Endothelial cell of umbilical vein (primary cell): ENCODE results near the gene NAP1L5. TPM values are rescaled to one million over a fixed set of nuclear protein-coding genes. Genes with fewer than 3 reads are reported as not detected.

ENCODE experiments used
- BruUV-seq: library from RNA; stranded (reverse); fragments of 400-500 nt; replicated peaks from 2 replicates; lab custom pipeline; 2021; lab: Mats Ljungman, UMichigan
- CTCF ChIA-PET: fragments of 300-600, 350-600 bp; sonication (Branson Sonifier 250); formaldehyde crosslinking; loops from one replicate; lab custom pipeline; 2021; ENCODE audit warnings: antibody characterized with exemption, inconsistent platforms; lab: Charles Lee
- POLR2A ChIA-PET: fragments of 300-600, 350-600 bp; sonication (Branson Sonifier 250); formaldehyde crosslinking; loops from one replicate; lab custom pipeline; 2021; ENCODE audit warnings: antibody characterized with exemption, inconsistent platforms; lab: Charles Lee
- DNase-seq: peaks from one replicate; pipeline ENCODE4 v3.0.0-alpha.2; 2011; ENCODE audit warnings: low read depth, low spot score
- FAIRE-seq: peaks from 2 replicates; lab custom pipeline; 2011; peaks lifted over from hg19 to GRCh38; lab: Jason Lieb, UNC
- H2AFZ ChIP-seq: 2 replicates; pipeline ENCODE4 v1.6.0; 2012; ENCODE audit warnings: low read depth, low read length, control low read depth, inconsistent platforms
- H3K27ac ChIP-seq: 2 replicates; pipeline ENCODE4 v1.5.1; 2011; ENCODE audit warnings: low read depth, mild to moderate bottlenecking, control low read depth, low read length, moderate library complexity; ENCODE audit not compliant: insufficient read depth
- H3K27me3 ChIP-seq, 2 experiments: 2 replicates each; pipeline versions ENCODE4 v1.6.0 to v1.6.1; 2011; ENCODE audit warnings: low read length in 2 of 2, mixed read lengths in 1 of 2; ENCODE audit not compliant: control insufficient read depth in 2 of 2, insufficient read depth in 2 of 2
- H3K36me3 ChIP-seq, 2 experiments: 2 replicates in 1 of 2; 3 replicates in 1 of 2; pipeline ENCODE4 v1.5.1; 2011; ENCODE audit warnings: low read length in 2 of 2, mild to moderate bottlenecking in 1 of 2, moderate library complexity in 1 of 2; ENCODE audit not compliant: control insufficient read depth in 2 of 2, insufficient read depth in 2 of 2; ENCODE audit errors: extremely low read depth in 1 of 2
- H3K4me1 ChIP-seq: 3 replicates; pipeline ENCODE4 v1.5.1; 2011; ENCODE audit warnings: mild to moderate bottlenecking, low read length; ENCODE audit not compliant: control insufficient read depth, insufficient read depth; ENCODE audit errors: extremely low read depth
- H3K4me2 ChIP-seq: 2 replicates; pipeline ENCODE4 v1.6.1; 2011; ENCODE audit warnings: low read length, control low read depth, mixed read lengths; ENCODE audit not compliant: insufficient read depth
- H3K4me3 ChIP-seq, 3 experiments: fragments of 200-600 bp in 1 of 3; sonication (generic), shearing (Covaris generic) in 1 of 3; replicated peaks in 1 of 3; 2 replicates each; pipeline ENCODE4 v1.5.1; 2011 to 2016; ENCODE audit warnings: control low read depth in 3 of 3, low read length in 3 of 3, mild to moderate bottlenecking in 2 of 3, inconsistent platforms in 1 of 3, low read depth in 1 of 3, moderate library complexity in 1 of 3; ENCODE audit not compliant: insufficient read depth in 1 of 3
- H3K79me2 ChIP-seq: 2 replicates; pipeline ENCODE4 v1.6.0; 2012; ENCODE audit warnings: low read length, inconsistent platforms; ENCODE audit not compliant: control insufficient read depth, insufficient read depth
- H3K9ac ChIP-seq: replicated peaks from 2 replicates; pipeline ENCODE3; 2011; ENCODE audit warnings: low read length, control low read depth; ENCODE audit not compliant: insufficient read depth; ENCODE audit errors: extremely low read depth
- H3K9me1 ChIP-seq: replicated peaks from 3 replicates; pipeline ENCODE4 v1.6.0; 2011; ENCODE audit warnings: mild to moderate bottlenecking, low read length; ENCODE audit not compliant: control insufficient read depth, insufficient read depth; ENCODE audit errors: extremely low read depth
- H3K9me3 ChIP-seq: replicated peaks from 2 replicates; pipeline ENCODE4 v1.5.1; 2012; ENCODE audit warnings: low read length, inconsistent platforms; ENCODE audit not compliant: control insufficient read depth, insufficient read depth
- H4K20me1 ChIP-seq: replicated peaks from 2 replicates; pipeline ENCODE3; 2011; ENCODE audit warnings: mild to moderate bottlenecking, low read length; ENCODE audit not compliant: control insufficient read depth, insufficient read depth; ENCODE audit errors: extremely low read depth
- EZH2 ChIP-seq: IDR thresholded peaks from 2 replicates; pipeline ENCODE4 v1.6.1; 2012; ENCODE audit warnings: borderline replicate concordance, low read depth, mild to moderate bottlenecking, moderate library complexity, low read length, inconsistent platforms; ENCODE audit not compliant: severe bottlenecking
- FOS ChIP-seq: IDR thresholded peaks from 2 replicates; pipeline ENCODE4 v1.6.1; 2011; ENCODE audit warnings: mild to moderate bottlenecking, low read length, moderate library complexity, borderline replicate concordance; ENCODE audit not compliant: insufficient read depth
- GATA2 ChIP-seq: IDR thresholded peaks from 2 replicates; pipeline ENCODE4 v1.7.0; 2011; ENCODE audit warnings: low read depth, mild to moderate bottlenecking, moderate library complexity, mixed read lengths, low read length; ENCODE audit not compliant: insufficient read length, insufficient read depth
- JUN ChIP-seq: IDR thresholded peaks from 2 replicates; pipeline ENCODE4 v1.6.1; 2011; ENCODE audit warnings: borderline replicate concordance, low read depth; ENCODE audit not compliant: insufficient read length, insufficient read depth
- POLR2A ChIP-seq: IDR thresholded peaks from 2 replicates; pipeline ENCODE4 v1.6.1; 2012; ENCODE audit warnings: low read depth, mild to moderate bottlenecking, control low read depth, low read length
- dilution Hi-C: fragments of 300-500 bp; cut with MboI; formaldehyde crosslinking; loops from one replicate; pipeline ENCODE4 v1.15.0; 2019; ENCODE audit warnings: low sequenced_read_pairs; ENCODE audit not compliant: extremely low pct_ligation_motif_present
- intact Hi-C: fragments of 100-400 bp; cut with micrococcal nuclease; formaldehyde crosslinking; loops from one replicate; pipeline ENCODE4 v1.10.0; 2022
- polyA plus RNA-seq, 4 experiments: library from polyadenylated mRNA; depleted of rRNA in 3 of 4; stranded (reverse) in 3 of 4; unstranded in 1 of 4; fragments of >200 nt; gene quantifications; 2 replicates each; pipeline versions ENCODE4 v1.2.1 to v1.2.3, GENCODE V29; 2011 to 2012; ENCODE audit warnings: missing spikeins in 1 of 4
- total RNA-seq: library from RNA; stranded (reverse); gene quantifications from 2 replicates; pipeline ENCODE4 v1.2.3, GENCODE V29; 2021

NAP1L5 gene
- total and polyA plus RNA-seq, 2 donors (not counting 3 experiments of a cell fraction or from before 2014, with no cell fraction given) = 3.4 to 6.1 TPM

DNA sequence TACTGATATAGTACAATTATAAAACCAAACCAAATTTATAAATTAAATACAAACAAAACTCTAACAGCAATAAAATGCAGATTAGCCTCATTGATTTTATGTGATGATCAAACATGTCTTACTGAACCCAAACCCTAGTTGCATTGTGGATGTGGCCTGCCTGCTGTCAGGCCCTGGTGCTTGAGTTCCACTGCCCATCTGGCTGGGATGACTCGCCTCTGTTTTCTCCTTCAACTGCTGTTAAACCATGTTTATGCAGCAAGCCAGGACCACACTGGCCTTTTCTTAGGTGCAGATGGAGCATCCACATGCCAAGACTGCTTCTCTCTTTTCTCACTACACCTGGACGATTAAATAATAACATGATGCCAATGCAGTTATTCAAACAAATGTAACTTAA, 22.6 kb downstream of the NAP1L5 start:
- Histone ChIP-seq H3K9me3 (no peaks in the 10 kb centered on the region), H3K4me3 (no peak overlapping the region), H3K27ac (no peak overlapping the region), H3K36me3 (peaks cover 0 to 3% of the 10 kb centered on the region in 2 experiments), H2AFZ (no peak overlapping the region), H3K4me2 (no peak overlapping the region), H3K9me1 (no peaks in the 10 kb centered on the region), H3K27me3 (no peaks in the 10 kb centered on the region), H4K20me1 (no peaks in the 10 kb centered on the region), H3K4me1 (no peaks in the 10 kb centered on the region), H3K9ac (no peak overlapping the region), H3K79me2 (no peaks in the 10 kb centered on the region)
- no peak for DNase-seq
- ChIA-PET POLR2A (no interaction called here), CTCF (interaction anchor here (1.2 kb wide), 1 partner anchor 135 kb away, joined by 3 read pairs; no protein-coding TSS in a partner anchor)
- no TSS peak for BruUV-seq
- intact Hi-C loops = loop anchor here (5.0 kb wide), 1 partner anchor 347 kb away; no protein-coding TSS in a partner anchor
- dilution Hi-C loops = no loop called here
- FAIRE-seq = no peak
- TF ChIP-seq GATA2 (no peak), POLR2A (no peak), FOS (no peak)

DNA sequence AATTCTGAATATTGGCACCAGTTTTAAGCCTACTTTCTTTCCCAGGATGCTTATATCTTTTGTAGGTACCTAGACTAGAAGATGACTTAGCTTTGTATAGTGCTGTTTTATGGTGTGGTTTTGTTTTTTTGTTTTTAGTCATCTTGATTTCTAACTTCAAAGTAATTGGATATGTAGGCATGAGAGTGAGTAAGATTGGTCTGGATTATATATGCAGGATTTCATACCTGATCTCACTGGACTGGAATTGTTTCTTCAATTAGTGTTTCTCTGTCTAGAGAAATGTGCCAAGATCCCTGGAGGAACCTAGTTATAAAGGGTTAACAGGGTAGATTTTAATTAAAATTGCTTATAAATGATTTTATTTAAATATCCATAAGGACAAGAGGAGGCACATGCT, 23.1 kb downstream of the NAP1L5 start:
- Histone ChIP-seq H3K27me3 (no peaks in the 10 kb centered on the region), H3K36me3 (peaks cover 0 to 3% of the 10 kb centered on the region in 2 experiments), H4K20me1 (no peaks in the 10 kb centered on the region), H3K9me3 (no peaks in the 10 kb centered on the region), H3K4me2 (no peak overlapping the region), H3K4me3 (no peak overlapping the region), H3K9me1 (no peaks in the 10 kb centered on the region), H3K27ac (no peak overlapping the region), H2AFZ (no peak overlapping the region), H3K9ac (no peak overlapping the region), H3K79me2 (no peaks in the 10 kb centered on the region), H3K4me1 (no peaks in the 10 kb centered on the region)
- CTCF ChIA-PET = interaction anchor here (1.1 kb wide), 1 partner anchor 142 kb away, joined by 3 read pairs; no protein-coding TSS in a partner anchor
- dilution Hi-C loops (no loop called here), intact Hi-C loops (loop anchor here (5.0 kb wide), 1 partner anchor 348 kb away; no protein-coding TSS in a partner anchor)
- TF ChIP-seq JUN (no peak), EZH2 (no peak)
- no TSS peak for BruUV-seq
- POLR2A ChIA-PET = no interaction called here
- FAIRE-seq (no peak), DNase-seq (no peak)
